ENCODE data around the gene RAD51AP2.
A peak's percentile ranks its signal among the peaks of the same experiment; 100 is the strongest.

Gene RAD51AP2

DNA sequence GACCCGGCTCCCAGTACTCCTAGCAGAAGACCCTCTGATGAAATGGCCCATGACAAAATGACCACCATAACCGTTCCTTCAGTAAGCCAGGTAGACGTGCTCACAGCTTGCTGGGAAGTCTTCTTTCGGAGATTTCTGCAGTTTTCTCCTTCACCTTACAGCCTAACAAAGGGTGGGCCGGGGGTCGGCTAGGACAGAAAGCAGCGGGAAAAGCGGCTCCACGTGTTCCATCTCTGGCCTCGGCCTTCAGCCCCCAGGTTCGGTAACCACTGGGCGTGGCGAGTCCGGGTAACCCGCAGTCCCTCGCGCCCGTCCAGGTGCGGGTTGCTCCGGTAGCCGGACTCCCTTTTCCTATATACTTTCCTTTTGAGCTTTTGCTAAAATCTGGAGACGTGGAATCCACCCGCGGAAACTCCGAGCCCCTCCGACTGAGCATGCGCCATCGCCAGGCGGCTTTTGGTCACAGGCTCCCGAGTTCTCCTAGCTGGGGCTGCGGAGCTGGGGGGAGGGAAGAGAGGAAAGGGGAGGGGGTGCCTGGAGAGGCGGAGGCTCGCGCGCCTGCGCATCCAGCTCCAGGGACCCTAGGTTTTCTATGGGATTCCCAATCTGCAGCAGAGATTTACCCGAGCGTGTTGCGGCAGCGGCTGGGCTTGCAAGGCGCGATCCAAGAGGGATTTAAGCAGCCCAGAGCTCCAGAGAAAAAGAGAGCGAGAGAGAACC is 22.0 kb upstream of the RAD51AP2 start, which contains the start of gene VSNL1 (continued):
- TF ChIP-seq ZNF211 (tag by site-specific recombination; IDR thresholded peaks at IDR 0.05; ENCODE audit: low read depth) = no peak
- TF ChIP-seq, protein P1, sequence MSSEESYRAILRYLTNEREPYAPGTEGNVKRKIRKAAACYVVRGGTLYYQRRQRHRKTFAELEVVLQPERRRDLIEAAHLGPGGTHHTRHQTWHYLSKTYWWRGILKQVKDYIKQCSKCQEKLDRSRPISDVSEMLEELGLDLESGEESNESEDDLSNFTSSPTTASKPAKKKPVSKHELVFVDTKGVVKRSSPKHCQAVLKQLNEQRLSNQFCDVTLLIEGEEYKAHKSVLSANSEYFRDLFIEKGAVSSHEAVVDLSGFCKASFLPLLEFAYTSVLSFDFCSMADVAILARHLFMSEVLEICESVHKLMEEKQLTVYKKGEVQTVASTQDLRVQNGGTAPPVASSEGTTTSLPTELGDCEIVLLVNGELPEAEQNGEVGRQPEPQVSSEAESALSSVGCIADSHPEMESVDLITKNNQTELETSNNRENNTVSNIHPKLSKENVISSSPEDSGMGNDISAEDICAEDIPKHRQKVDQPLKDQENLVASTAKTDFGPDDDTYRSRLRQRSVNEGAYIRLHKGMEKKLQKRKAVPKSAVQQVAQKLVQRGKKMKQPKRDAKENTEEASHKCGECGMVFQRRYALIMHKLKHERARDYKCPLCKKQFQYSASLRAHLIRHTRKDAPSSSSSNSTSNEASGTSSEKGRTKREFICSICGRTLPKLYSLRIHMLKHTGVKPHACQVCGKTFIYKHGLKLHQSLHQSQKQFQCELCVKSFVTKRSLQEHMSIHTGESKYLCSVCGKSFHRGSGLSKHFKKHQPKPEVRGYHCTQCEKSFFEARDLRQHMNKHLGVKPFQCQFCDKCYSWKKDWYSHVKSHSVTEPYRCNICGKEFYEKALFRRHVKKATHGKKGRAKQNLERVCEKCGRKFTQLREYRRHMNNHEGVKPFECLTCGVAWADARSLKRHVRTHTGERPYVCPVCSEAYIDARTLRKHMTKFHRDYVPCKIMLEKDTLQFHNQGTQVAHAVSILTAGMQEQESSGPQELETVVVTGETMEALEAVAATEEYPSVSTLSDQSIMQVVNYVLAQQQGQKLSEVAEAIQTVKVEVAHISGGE (tag by site-specific recombination; conservative IDR thresholded peaks at IDR 0.05; ENCODE audit: low read depth) = 0 out of 2 replicates have a peak, but pooled peaks have one; percentile 28
- TF ChIP-seq ZBTB8A (tag by site-specific recombination; IDR thresholded peaks at IDR 0.05) = peak; percentile 66

DNA sequence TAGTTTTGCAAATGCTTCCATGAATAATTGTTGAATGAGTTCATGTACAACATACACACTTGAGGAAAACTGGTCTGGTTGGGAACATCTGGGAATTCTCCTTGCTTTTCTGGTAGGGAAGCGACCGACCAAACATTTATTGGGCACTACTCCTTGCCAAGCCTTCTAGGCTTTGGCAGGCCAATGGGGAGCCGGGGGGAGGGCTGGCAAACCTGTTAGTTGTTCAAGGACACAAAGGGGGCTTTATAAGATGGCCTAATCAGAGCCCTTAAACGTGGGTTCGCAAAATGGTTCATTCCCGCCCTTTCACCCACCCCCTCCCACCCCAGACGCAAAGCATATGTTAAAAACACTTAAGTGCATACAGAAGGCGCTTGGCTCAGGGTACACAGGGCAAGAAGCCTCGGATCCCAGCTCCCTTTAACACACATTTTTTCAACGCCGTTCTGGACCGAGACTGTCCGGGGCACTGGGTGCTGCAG is 21.4 kb upstream of the RAD51AP2 start:
- no peaks in the 10 kb centered on the region for H3K36me3 ChIP-seq (ENCODE audit: control insufficient read depth in 2 of 2, insufficient read depth in 1 of 2, low read length in 2 of 2)
- CTCF ChIA-PET = no interaction called here
- H3K9me3 ChIP-seq (ENCODE audit: control insufficient read depth, insufficient read depth, low read depth, low read length) = no peaks in the 10 kb centered on the region
- peaks cover 4% of the 10 kb centered on the region; the same call in 1 of the 2 replicates for H3K4me1 ChIP-seq (ENCODE audit: control insufficient read depth, insufficient read depth, low read length)
- H3K27ac ChIP-seq (ENCODE audit: extremely low read depth, low read depth, low read length) = no peak overlapping the region
- H3K4me3 ChIP-seq (ENCODE audit: low read depth, low read length) = no peak overlapping the region
- POLR2A ChIA-PET = interaction anchor here (1.4 kb wide), 1 partner anchor 22 kb away, joined by 5 read pairs; the partner anchor contains the start of gene RAD51AP2
- TF ChIP-seq IKZF3 (tag by site-specific recombination; IDR thresholded peaks at IDR 0.05) (0 out of 2 replicates have a peak, but pooled peaks have one; percentile 26), ZNF2 (tag by site-specific recombination; IDR thresholded peaks at IDR 0.05) (no peak), ZNF549 (tag by site-specific recombination; IDR thresholded peaks at IDR 0.05) (no peak), ZNF223 (tag by site-specific recombination; IDR thresholded peaks at IDR 0.05) (no peak), ZNF184 (tag by site-specific recombination; IDR thresholded peaks at IDR 0.05) (no peak), KLF16 (tag by site-specific recombination; IDR thresholded peaks at IDR 0.05) (no peak)
- TF ChIP-seq, protein P2, sequence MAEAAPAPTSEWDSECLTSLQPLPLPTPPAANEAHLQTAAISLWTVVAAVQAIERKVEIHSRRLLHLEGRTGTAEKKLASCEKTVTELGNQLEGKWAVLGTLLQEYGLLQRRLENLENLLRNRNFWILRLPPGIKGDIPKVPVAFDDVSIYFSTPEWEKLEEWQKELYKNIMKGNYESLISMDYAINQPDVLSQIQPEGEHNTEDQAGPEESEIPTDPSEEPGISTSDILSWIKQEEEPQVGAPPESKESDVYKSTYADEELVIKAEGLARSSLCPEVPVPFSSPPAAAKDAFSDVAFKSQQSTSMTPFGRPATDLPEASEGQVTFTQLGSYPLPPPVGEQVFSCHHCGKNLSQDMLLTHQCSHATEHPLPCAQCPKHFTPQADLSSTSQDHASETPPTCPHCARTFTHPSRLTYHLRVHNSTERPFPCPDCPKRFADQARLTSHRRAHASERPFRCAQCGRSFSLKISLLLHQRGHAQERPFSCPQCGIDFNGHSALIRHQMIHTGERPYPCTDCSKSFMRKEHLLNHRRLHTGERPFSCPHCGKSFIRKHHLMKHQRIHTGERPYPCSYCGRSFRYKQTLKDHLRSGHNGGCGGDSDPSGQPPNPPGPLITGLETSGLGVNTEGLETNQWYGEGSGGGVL (tag by site-specific recombination; IDR thresholded peaks at IDR 0.05) = no peak

DNA sequence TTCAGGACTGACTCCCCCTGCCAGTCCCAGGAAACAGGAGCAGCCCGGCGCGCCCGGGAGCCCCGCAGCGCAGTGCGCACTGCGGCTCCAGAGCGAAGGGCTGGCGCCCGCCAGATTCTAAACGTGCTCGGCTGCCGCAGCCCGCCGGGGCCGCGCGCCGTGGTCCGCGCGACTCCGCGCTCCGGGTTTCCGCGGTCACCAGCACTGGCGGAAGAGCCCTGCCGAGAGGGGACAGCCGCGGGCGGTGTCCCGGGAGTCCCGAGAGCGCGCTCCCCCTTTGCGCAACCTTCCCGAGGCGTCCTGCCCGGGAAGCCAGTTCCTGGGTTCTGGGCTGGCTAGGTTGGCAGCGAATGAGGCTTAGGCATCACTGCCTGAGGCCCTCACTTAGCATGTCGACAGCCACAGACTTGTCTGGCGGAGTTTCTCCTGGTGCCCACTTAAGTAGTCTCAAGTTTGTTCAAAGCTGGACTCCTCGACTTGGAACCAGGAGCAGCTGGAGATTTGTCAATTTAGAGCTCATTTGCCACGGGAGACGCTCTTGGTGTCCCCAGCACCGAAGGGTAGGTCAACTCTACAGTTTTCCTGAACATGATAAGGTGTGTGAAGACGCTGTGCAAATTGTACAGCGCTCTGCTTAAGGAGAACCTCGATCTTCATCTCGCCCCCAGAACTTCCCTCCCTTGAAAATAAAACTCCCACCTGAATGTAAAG is 20.8 kb upstream of the RAD51AP2 start:
- H3K9me3 ChIP-seq (ENCODE audit: control insufficient read depth, insufficient read depth, low read depth, low read length) = no peaks in the 10 kb centered on the region
- peaks cover 4% of the 10 kb centered on the region; the same call in 1 of the 2 replicates for H3K4me1 ChIP-seq (ENCODE audit: control insufficient read depth, insufficient read depth, low read length)
- peak overlapping the region; percentile 52 for H3K27ac ChIP-seq (ENCODE audit: extremely low read depth, low read depth, low read length)
- POLR2A ChIA-PET = no interaction called here
- no peaks in the 10 kb centered on the region for H3K36me3 ChIP-seq (ENCODE audit: control insufficient read depth in 2 of 2, insufficient read depth in 1 of 2, low read length in 2 of 2)
- CTCF ChIA-PET = interaction anchor here (1.8 kb wide), 1 partner anchor 107 kb away, joined by 6 read pairs; no protein-coding TSS in a partner anchor
- peak overlapping the region; percentile 49 for H3K4me3 ChIP-seq (ENCODE audit: low read depth, low read length)
- TF ChIP-seq SP2 (tag by site-specific recombination; IDR thresholded peaks at IDR 0.05) (peak; percentile 68), ZNF366 (tag by site-specific recombination; conservative IDR thresholded peaks at IDR 0.05) (no peak), ZNF76 (tag by site-specific recombination; IDR thresholded peaks at IDR 0.05; ENCODE audit: borderline replicate concordance, low read depth) (peak; percentile 55; the same call in 1 of the 2 replicates), OSR2 (tag by site-specific recombination; IDR thresholded peaks at IDR 0.05) (peak; percentile 67), ZNF830 (tag by site-specific recombination; IDR thresholded peaks at IDR 0.05; ENCODE audit: low read depth) (no peak), ZNF701 (tag by site-specific recombination; IDR thresholded peaks at IDR 0.05) (no peak), SP3 (tag by site-specific recombination; IDR thresholded peaks at IDR 0.05) (peak; percentile 43; the same call in 1 of the 2 replicates), ZSCAN5A (tag by site-specific recombination; IDR thresholded peaks at IDR 0.05) (no peak), ZNF175 (tag by site-specific recombination; IDR thresholded peaks at IDR 0.05) (no peak), ZNF121 (tag by site-specific recombination; IDR thresholded peaks at IDR 0.05) (no peak), ZEB2 (tag by site-specific recombination; IDR thresholded peaks at IDR 0.05) (peak; percentile 47), ZNF423 (tag by site-specific recombination; IDR thresholded peaks at IDR 0.05) (peak; percentile 39; the same call in 1 of the 2 replicates), SP7 (tag by site-specific recombination; IDR thresholded peaks at IDR 0.05) (0 out of 2 replicates have a peak, but pooled peaks have one; percentile 29)
- TF ChIP-seq, protein P3, sequence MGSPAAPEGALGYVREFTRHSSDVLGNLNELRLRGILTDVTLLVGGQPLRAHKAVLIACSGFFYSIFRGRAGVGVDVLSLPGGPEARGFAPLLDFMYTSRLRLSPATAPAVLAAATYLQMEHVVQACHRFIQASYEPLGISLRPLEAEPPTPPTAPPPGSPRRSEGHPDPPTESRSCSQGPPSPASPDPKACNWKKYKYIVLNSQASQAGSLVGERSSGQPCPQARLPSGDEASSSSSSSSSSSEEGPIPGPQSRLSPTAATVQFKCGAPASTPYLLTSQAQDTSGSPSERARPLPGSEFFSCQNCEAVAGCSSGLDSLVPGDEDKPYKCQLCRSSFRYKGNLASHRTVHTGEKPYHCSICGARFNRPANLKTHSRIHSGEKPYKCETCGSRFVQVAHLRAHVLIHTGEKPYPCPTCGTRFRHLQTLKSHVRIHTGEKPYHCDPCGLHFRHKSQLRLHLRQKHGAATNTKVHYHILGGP (tag by site-specific recombination; IDR thresholded peaks at IDR 0.05) = no peak

Measured in HEK293 (cell line).